ENCODE data around the gene TNFSF18.

Gene TNFSF18

GRCh38 chr1:173058556-173058955, 7.8 kb upstream of the TNFSF18 start:
- no peaks in the 10 kb centered on the region for H3K27me3 ChIP-seq (ENCODE audit: insufficient read depth, low read length)
- H3K4me3 ChIP-seq (ENCODE audit: low read length), result no peak overlapping the region
- H2AFZ ChIP-seq (ENCODE audit: low read depth, low read length), result no peak overlapping the region
- H3K4me1 ChIP-seq (ENCODE audit: insufficient read depth, low read length), result no peaks in the 10 kb centered on the region
- no peaks in the 10 kb centered on the region for H3K36me3 ChIP-seq (ENCODE audit: insufficient read depth, low read length)
- H3K9me3 ChIP-seq (ENCODE audit: low read length), result no peaks in the 10 kb centered on the region

- no peaks in the 10 kb centered on the region for H3K4me1 ChIP-seq (ENCODE audit: insufficient read depth, low read length)
- no peaks in the 10 kb centered on the region for H3K9me3 ChIP-seq (ENCODE audit: low read length)
Observed at GRCh38 chr1:173057984-173058383, 7.2 kb upstream of the TNFSF18 start.

GRCh38 chr1:173056365-173056764, 5.6 kb upstream of the TNFSF18 start:
- no peaks in the 10 kb centered on the region for H3K9me3 ChIP-seq (ENCODE audit: low read length)
- no peaks in the 10 kb centered on the region for H3K4me1 ChIP-seq (ENCODE audit: insufficient read depth, low read length)
- H3K27me3 ChIP-seq (ENCODE audit: insufficient read depth, low read length), result no peaks in the 10 kb centered on the region
- H3K4me3 ChIP-seq (ENCODE audit: low read length), result no peak overlapping the region
- no peaks in the 10 kb centered on the region for H3K36me3 ChIP-seq (ENCODE audit: insufficient read depth, low read length)
- no peak overlapping the region for H2AFZ ChIP-seq (ENCODE audit: low read depth, low read length)

More at GRCh38 chr1:173057984-173058383, 7.2 kb upstream of the TNFSF18 start:
- Histone ChIP-seq H3K36me3 (ENCODE audit: insufficient read depth, low read length) (no peaks in the 10 kb centered on the region), H3K27me3 (ENCODE audit: insufficient read depth, low read length) (no peaks in the 10 kb centered on the region), H2AFZ (ENCODE audit: low read depth, low read length) (no peak overlapping the region), H3K4me3 (ENCODE audit: low read length) (no peak overlapping the region)

- no peaks in the 10 kb centered on the region for H3K27me3 ChIP-seq (ENCODE audit: insufficient read depth, low read length)
Observed at GRCh38 chr1:173052681-173053196, 2.0 kb upstream of the TNFSF18 start.

GRCh38 chr1:173049322-173049633, 1.5 kb downstream of the TNFSF18 start:
- H3K9me3 ChIP-seq (ENCODE audit: low read length), result no peaks in the 10 kb centered on the region
- H2AFZ ChIP-seq (ENCODE audit: low read depth, low read length), result no peak overlapping the region
- H3K4me1 ChIP-seq (ENCODE audit: insufficient read depth, low read length), result peaks cover 21% of the 10 kb centered on the region
- H3K4me3 ChIP-seq (ENCODE audit: low read length), result no peak overlapping the region
- no peaks in the 10 kb centered on the region for H3K36me3 ChIP-seq (ENCODE audit: insufficient read depth, low read length)
- no peaks in the 10 kb centered on the region for H3K27me3 ChIP-seq (ENCODE audit: insufficient read depth, low read length)

More at GRCh38 chr1:173052681-173053196, 2.0 kb upstream of the TNFSF18 start:
- Histone ChIP-seq H3K4me3 (ENCODE audit: low read length) (no peak overlapping the region), H3K4me1 (ENCODE audit: insufficient read depth, low read length) (peaks cover 21% of the 10 kb centered on the region), H2AFZ (ENCODE audit: low read depth, low read length) (no peak overlapping the region), H3K36me3 (ENCODE audit: insufficient read depth, low read length) (no peaks in the 10 kb centered on the region), H3K9me3 (ENCODE audit: low read length) (no peaks in the 10 kb centered on the region)

GRCh38 chr1:173048621-173049321, 2.0 kb downstream of the TNFSF18 start:
- Histone ChIP-seq H3K36me3 (ENCODE audit: insufficient read depth, low read length) (no peaks in the 10 kb centered on the region), H3K27me3 (ENCODE audit: insufficient read depth, low read length) (no peaks in the 10 kb centered on the region), H3K9me3 (ENCODE audit: low read length) (no peaks in the 10 kb centered on the region), H2AFZ (ENCODE audit: low read depth, low read length) (no peak overlapping the region), H3K4me3 (ENCODE audit: low read length) (no peak overlapping the region), H3K4me1 (ENCODE audit: insufficient read depth, low read length) (peaks cover 21% of the 10 kb centered on the region)

- Histone ChIP-seq H3K9me3 (ENCODE audit: low read length) (no peaks in the 10 kb centered on the region), H2AFZ (ENCODE audit: low read depth, low read length) (no peak overlapping the region), H3K4me3 (ENCODE audit: low read length) (no peak overlapping the region), H3K27me3 (ENCODE audit: insufficient read depth, low read length) (no peaks in the 10 kb centered on the region), H3K4me1 (ENCODE audit: insufficient read depth, low read length) (peaks cover 23% of the 10 kb centered on the region), H3K36me3 (ENCODE audit: insufficient read depth, low read length) (no peaks in the 10 kb centered on the region)
Observed at GRCh38 chr1:173044656-173045055, 6.1 kb downstream of the TNFSF18 start.

GRCh38 chr1:173043253-173043652, 7.5 kb downstream of the TNFSF18 start:
- peaks cover 9% of the 10 kb centered on the region for H3K4me1 ChIP-seq (ENCODE audit: insufficient read depth, low read length)
- no peaks in the 10 kb centered on the region for H3K9me3 ChIP-seq (ENCODE audit: low read length)
- no peaks in the 10 kb centered on the region for H3K27me3 ChIP-seq (ENCODE audit: insufficient read depth, low read length)
- H2AFZ ChIP-seq (ENCODE audit: low read depth, low read length), result no peak overlapping the region
- H3K36me3 ChIP-seq (ENCODE audit: insufficient read depth, low read length), result no peaks in the 10 kb centered on the region
- H3K4me3 ChIP-seq (ENCODE audit: low read length), result no peak overlapping the region

GRCh38 chr1:173042806-173043205, 7.9 kb downstream of the TNFSF18 start:
- Histone ChIP-seq H3K27me3 (ENCODE audit: insufficient read depth, low read length) (no peaks in the 10 kb centered on the region), H3K9me3 (ENCODE audit: low read length) (no peaks in the 10 kb centered on the region), H3K36me3 (ENCODE audit: insufficient read depth, low read length) (no peaks in the 10 kb centered on the region), H2AFZ (ENCODE audit: low read depth, low read length) (no peak overlapping the region), H3K4me3 (ENCODE audit: low read length) (no peak overlapping the region), H3K4me1 (ENCODE audit: insufficient read depth, low read length) (peaks cover 7% of the 10 kb centered on the region)

- Histone ChIP-seq H3K36me3 (ENCODE audit: insufficient read depth, low read length) (no peaks in the 10 kb centered on the region), H2AFZ (ENCODE audit: low read depth, low read length) (no peak overlapping the region), H3K4me3 (ENCODE audit: low read length) (no peak overlapping the region), H3K4me1 (ENCODE audit: insufficient read depth, low read length) (peaks cover 7% of the 10 kb centered on the region), H3K9me3 (ENCODE audit: low read length) (no peaks in the 10 kb centered on the region), H3K27me3 (ENCODE audit: insufficient read depth, low read length) (no peaks in the 10 kb centered on the region)
Observed at GRCh38 chr1:173039626-173040025, 11.1 kb downstream of the TNFSF18 start.

GRCh38 chr1:173038875-173039554, 11.7 kb downstream of the TNFSF18 start:
- no peak overlapping the region for H3K4me3 ChIP-seq (ENCODE audit: low read length)
- H2AFZ ChIP-seq (ENCODE audit: low read depth, low read length), result no peak overlapping the region
- no peaks in the 10 kb centered on the region for H3K36me3 ChIP-seq (ENCODE audit: insufficient read depth, low read length)
- no peaks in the 10 kb centered on the region for H3K27me3 ChIP-seq (ENCODE audit: insufficient read depth, low read length)
- no peaks in the 10 kb centered on the region for H3K9me3 ChIP-seq (ENCODE audit: low read length)
- peaks cover 7% of the 10 kb centered on the region for H3K4me1 ChIP-seq (ENCODE audit: insufficient read depth, low read length)

- no peaks in the 10 kb centered on the region for H3K4me1 ChIP-seq (ENCODE audit: insufficient read depth, low read length)
- no peak overlapping the region for H3K4me3 ChIP-seq (ENCODE audit: low read length)
- no peak overlapping the region for H2AFZ ChIP-seq (ENCODE audit: low read depth, low read length)
- no peaks in the 10 kb centered on the region for H3K36me3 ChIP-seq (ENCODE audit: insufficient read depth, low read length)
- no peaks in the 10 kb centered on the region for H3K9me3 ChIP-seq (ENCODE audit: low read length)
- H3K27me3 ChIP-seq (ENCODE audit: insufficient read depth, low read length), result no peaks in the 10 kb centered on the region
Observed at GRCh38 chr1:173024543-173024942, 26.2 kb downstream of the TNFSF18 start.

GRCh38 chr1:173023343-173023742, 27.4 kb downstream of the TNFSF18 start:
- Histone ChIP-seq H3K4me3 (ENCODE audit: low read length) (no peak overlapping the region), H3K4me1 (ENCODE audit: insufficient read depth, low read length) (no peaks in the 10 kb centered on the region), H3K27me3 (ENCODE audit: insufficient read depth, low read length) (no peaks in the 10 kb centered on the region), H2AFZ (ENCODE audit: low read depth, low read length) (no peak overlapping the region), H3K36me3 (ENCODE audit: insufficient read depth, low read length) (no peaks in the 10 kb centered on the region), H3K9me3 (ENCODE audit: low read length) (no peaks in the 10 kb centered on the region)

Measured in neuron (in vitro differentiated cells).